ENCODE measurements around the gene FAM13A.
A peak's percentile ranks its signal among the peaks of the same experiment; 100 is the strongest.
"Not testable (repeated sequence)": the region's sequence is repeated elsewhere in the genome, so short reads cannot be mapped to it uniquely, and the experiment has no call there.

The FAM13A gene

GRCh38 chr4:89039730-89040338, 17.2 kb downstream of the FAM13A start:
- no peak for DNase-seq

GRCh38 chr4:89036535-89036934, 20.4 kb downstream of the FAM13A start:
- no peak for DNase-seq

- no peak for DNase-seq
These were observed 25.7 kb downstream of the FAM13A start for GRCh38 chr4:89031272-89031671.

GRCh38 chr4:89029591-89029990, 27.4 kb downstream of the FAM13A start:
- no peak for DNase-seq

- peak; percentile 16 for DNase-seq
These were observed 30.4 kb downstream of the FAM13A start for GRCh38 chr4:89026542-89026941.

GRCh38 chr4:89024051-89024675, 32.8 kb downstream of the FAM13A start:
- peak; percentile 26 for DNase-seq

GRCh38 chr4:89023140-89023539, 33.8 kb downstream of the FAM13A start:
- DNase-seq: no peak

- DNase-seq: no peak
These were observed 34.4 kb downstream of the FAM13A start for GRCh38 chr4:89022426-89023128.

- no peak for DNase-seq
These were observed 35.3 kb downstream of the FAM13A start for GRCh38 chr4:89021684-89022083.

- no peak for DNase-seq
These were observed 35.9 kb downstream of the FAM13A start for GRCh38 chr4:89021062-89021461.

- not testable (repeated sequence) for DNase-seq
These were observed 42.1 kb downstream of the FAM13A start for GRCh38 chr4:89014897-89015296.

GRCh38 chr4:89009761-89010369, 47.1 kb downstream of the FAM13A start:
- no peak for DNase-seq

- no peak for DNase-seq
These were observed 47.9 kb downstream of the FAM13A start for GRCh38 chr4:89009115-89009514.

- no peak for DNase-seq
These were observed 48.8 kb downstream of the FAM13A start for GRCh38 chr4:89008166-89008565.

- no peak for DNase-seq
These were observed 49.5 kb downstream of the FAM13A start for GRCh38 chr4:89007338-89007939.

- DNase-seq: no peak
These were observed 50.7 kb downstream of the FAM13A start for GRCh38 chr4:89006307-89006706.

GRCh38 chr4:89005066-89005465, 51.9 kb downstream of the FAM13A start:
- DNase-seq: not testable (repeated sequence)

GRCh38 chr4:89001647-89002445, 55.1 kb downstream of the FAM13A start:
- no peak for DNase-seq

GRCh38 chr4:89000844-89001360, 56.1 kb downstream of the FAM13A start:
- no peak for DNase-seq

- DNase-seq: no peak
These were observed 56.6 kb downstream of the FAM13A start for GRCh38 chr4:89000382-89000781.

GRCh38 chr4:88999392-88999930, 57.5 kb downstream of the FAM13A start:
- DNase-seq: no peak

GRCh38 chr4:88998891-88999290, 58.1 kb downstream of the FAM13A start:
- DNase-seq: no peak
